GM19193 (cell line): ENCODE data around the gene NKX2-3.

ENCODE experiments used
- POLR2A ChIP-seq: IDR thresholded peaks from 4 replicates; pipeline ENCODE4 v1.6.1; 2011; ENCODE audit not compliant: insufficient read depth, insufficient read length; ENCODE audit errors: extremely low read depth

NKX2-3 gene

DNA sequence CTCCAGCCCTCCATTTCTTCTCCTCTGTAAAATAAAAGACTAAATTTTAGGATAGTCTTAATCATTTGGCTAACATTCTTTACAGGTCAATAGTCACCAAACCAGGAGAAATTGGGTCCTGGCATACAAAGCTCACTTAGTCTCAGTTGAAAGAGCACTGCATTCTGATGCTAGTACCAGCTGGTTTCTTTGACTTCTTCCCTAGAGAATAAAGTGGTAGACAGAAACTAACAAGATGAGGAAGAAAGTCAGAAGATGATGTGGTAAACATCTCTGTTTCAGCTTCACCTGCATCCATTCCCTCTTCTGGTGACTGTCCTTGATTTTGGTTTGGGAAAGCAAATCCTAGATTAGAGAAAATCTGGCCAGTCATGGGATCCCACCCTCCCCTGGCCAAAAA is 37.2 kb downstream of the NKX2-3 start:
- TF ChIP-seq POLR2A: no peak

GRCh38 chr10:99571816-99572215 is 39.1 kb downstream of the NKX2-3 start:
- no peak for TF ChIP-seq POLR2A

GRCh38 chr10:99573790-99574189 is 41.0 kb downstream of the NKX2-3 start:
- no peak for TF ChIP-seq POLR2A

- TF ChIP-seq POLR2A: no peak
These were observed 47.2 kb downstream of the NKX2-3 start for GRCh38 chr10:99579971-99580370.

DNA sequence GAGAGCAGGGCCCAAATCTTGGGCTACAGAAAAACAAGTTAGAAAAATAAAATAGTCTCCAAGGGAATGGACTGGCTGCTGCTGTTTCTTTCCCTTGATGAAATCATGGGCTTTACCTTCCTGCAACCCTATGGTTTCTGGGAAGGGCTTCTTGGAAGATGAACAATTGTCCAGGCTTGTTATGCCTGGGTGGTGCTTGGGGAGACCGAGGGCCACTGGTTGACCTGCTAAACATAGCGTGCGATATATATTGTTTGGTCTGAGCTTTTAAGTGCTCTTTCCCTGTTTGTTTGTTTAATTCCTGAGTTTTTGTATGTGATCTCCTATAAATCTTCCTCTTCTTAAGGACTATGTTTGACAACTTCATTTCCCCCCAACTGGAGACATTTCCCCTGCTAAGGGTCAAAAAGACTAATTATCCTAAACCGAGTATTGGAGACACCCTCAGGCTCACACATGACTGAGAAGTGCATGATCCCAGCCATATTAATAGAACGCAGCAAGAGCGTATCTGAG is 49.6 kb downstream of the NKX2-3 start:
- TF ChIP-seq POLR2A: no peak

GRCh38 chr10:99583687-99584086 is 50.9 kb downstream of the NKX2-3 start:
- TF ChIP-seq POLR2A: no peak
